ENCODE results near the gene MAD1L1. TPM values are rescaled to one million over a fixed set of nuclear protein-coding genes. Genes with fewer than 3 reads are reported as not detected.

The MAD1L1 gene
- total RNA-seq, 1 experiment from 2014 or later, result 103 TPM

- DNase-seq (ENCODE audit: low spot score), result no peak
Measured at GRCh38 chr7:2016761-2017480, 215.8 kb downstream of the MAD1L1 start.

- DNase-seq (ENCODE audit: low spot score), result no peak
Measured at GRCh38 chr7:2016021-2016631, 216.6 kb downstream of the MAD1L1 start.

GRCh38 chr7:2015251-2015871 lies 217.4 kb downstream of the MAD1L1 start:
- no peak for DNase-seq (ENCODE audit: low spot score)

DNA sequence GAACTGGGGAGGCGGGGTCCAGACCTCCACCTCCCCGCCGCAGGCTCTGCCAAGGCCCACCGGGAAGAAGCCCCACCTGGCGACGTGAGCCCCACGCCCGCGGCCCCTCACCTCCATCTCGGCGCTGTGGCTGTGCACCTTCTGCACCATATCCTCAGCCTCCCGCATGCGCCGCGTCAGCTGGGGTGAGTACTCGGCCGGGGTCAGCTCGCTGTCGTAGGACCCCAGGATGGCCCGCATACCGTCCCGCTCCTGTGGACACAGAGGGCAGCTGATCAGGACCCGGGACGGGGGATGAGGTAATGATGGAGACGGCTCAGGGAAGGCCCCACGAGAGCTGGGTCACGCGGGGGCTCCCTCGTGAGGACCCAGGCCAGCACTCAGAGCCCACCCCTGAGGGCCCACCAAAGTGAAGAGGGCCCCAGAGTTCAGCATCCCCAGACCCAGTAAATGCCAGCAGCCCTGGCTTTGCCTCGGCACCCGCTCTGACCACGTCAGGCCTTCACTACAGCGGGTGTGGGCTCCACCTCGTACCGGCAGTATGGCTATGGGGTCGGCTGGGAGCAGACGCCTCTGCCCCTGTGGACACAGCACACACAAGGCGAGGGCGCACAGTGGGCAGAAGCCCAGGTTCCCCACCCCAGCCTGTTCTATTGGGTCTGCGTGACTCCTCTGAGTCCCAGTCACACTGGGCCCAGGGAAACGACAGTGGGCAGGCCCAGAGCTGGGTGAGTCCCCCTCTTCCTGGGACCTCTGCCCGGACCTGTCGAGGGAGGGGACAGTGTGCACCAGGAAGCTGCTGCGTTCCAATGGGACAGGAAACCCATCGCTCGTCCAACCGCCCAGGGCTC lies 218.1 kb downstream of the MAD1L1 start:
- no peak for DNase-seq (ENCODE audit: low spot score)

DNA sequence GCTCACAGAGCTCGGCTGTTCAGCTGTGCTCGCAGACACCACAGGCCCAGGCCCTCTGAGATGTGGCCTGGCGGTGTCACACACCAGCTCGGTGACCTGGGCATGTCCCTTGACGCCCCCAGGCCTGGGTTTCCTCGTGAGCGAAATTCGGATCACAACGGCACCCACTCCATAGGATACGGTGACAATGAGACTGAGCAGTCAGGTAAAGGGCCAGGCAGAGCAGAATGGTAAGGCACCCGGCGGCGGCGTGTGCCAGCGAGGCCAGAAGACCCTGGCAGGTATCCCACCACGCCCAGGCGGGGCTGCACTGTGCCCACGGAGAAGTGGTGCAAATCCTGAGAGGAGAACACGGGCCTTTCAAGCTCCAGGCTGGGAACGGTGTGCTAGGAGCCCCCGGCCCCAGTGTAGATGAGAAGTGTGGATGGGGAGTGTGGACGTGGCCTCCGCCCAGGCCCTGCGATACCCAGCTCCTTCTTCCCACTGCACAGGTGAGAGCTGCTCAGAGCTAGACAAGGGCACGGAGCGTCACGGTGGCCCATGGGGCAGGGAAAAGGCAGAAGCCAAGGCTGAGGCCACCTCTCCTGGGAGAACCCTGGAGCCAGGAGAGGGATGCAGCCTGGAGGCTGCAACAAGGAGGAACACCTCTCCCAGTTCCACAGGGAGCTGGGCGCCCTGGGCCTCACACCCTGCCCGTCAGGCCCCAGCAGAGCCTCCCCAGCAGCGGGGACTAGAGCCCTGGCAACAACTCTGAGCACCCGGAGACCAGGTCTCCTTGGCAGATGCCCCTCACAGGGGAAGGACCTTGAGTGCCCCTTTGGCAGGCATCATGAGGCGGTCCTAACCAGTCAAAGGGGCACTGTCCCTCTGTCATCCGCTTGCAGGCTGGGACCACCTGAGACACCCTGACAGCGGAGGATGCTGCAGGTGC lies 219.1 kb downstream of the MAD1L1 start:
- DNase-seq (ENCODE audit: low spot score), result no peak

- no peak for DNase-seq (ENCODE audit: low spot score)
Measured at GRCh38 chr7:2012981-2013380, 219.8 kb downstream of the MAD1L1 start.

DNA sequence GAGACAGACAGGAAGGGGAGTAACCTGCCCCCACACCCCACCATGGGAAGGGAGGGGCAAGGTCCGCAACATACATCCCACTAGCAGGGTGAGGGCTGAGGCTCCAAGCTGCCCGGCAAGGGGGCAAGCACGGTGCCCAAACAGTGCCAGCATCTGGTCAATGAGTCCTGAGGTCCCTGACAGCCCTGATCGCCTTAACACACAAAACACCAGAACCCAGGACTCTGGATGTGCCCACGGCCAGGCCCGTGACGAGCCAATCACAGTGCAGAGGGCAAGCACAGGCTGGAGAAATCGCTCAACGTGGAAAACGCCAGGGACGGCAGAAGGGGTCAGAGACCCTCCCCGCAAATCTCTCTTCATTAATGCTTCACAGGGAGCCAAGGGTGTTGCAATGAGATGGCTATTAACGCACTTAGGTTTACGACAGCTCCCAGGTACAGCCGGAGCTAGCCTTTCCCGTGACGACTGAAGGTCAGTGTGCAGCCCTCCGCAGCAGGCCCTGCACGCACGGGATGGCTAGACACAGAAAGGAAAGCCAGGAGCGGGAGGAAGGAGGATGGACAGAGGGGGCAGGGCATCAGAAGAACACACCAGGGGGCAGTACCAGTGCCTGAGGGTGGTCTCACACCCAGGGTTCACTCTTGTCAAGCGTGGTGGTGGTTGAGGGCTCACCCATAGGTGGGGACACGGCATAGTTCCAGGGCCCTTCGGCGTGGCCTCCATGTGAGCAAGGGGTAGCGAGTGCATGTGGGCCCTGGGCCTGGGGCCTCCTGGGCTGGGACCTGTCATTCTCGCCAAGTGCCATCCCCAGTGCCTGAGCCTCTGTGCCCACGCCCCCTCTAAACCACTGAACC lies 220.5 kb downstream of the MAD1L1 start:
- no peak for DNase-seq (ENCODE audit: low spot score)

DNA sequence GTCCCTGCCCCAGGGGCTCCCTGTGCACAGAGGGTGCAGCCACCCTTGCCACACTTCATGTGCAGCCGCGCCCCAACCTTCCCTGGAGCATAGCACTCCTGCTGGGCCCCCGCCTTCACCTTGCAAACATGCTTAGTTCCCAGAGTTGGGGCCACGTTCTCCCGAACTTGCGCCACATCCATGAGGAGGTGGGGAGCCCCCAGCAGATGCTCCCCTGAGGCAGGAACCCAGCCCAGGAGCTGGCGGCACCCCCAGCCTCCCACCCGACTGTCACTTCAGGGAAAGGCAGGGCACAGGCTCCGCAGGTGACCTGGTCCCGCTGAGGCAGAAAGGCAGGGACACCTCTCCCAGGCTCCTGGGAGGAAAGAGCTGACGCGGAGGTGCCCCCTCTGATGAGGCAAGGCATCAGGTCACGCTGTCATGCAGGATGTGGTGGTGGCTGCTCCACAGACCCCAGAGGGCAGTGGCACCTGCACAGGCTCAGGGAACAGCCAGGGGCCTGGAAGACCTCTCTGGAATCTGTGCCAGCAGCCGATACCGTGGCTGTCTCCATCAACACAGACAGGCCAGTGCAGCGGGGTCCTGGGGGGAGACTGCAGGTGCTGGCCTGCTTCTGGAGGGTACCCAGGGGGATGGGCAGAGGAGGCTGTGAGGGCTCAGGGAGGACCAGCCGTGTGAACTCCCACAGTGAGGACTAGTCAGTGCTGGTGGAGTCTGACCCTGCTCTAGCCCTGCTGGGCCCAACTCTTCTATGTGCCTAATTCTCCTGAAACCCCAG lies 221.3 kb downstream of the MAD1L1 start:
- no peak for DNase-seq (ENCODE audit: low spot score)

GRCh38 chr7:2010551-2011265 lies 222.0 kb downstream of the MAD1L1 start:
- no peak for DNase-seq (ENCODE audit: low spot score)

DNA sequence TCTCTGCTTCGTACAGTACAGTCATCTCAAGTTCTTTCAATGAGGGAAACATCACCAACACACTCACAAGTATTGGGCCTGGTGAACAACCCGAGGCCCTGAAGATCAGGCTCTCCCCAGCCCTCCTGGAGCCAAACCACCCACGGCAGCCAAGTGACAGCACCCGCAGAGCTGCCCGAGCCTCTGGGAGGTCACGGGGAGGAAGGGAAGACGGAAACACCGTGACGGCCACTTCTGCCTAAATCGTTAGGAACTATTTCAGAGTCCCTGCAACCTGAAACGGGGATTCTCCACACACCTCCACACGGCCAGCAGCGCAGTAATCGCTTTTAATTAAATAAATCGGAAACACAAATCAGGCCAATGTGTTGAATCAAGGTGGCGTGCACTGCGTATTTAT lies 222.6 kb downstream of the MAD1L1 start:
- no peak for DNase-seq (ENCODE audit: low spot score)

- no peak for DNase-seq (ENCODE audit: low spot score)
Measured at GRCh38 chr7:2009541-2010001, 223.2 kb downstream of the MAD1L1 start.

GRCh38 chr7:2008936-2009540 lies 223.7 kb downstream of the MAD1L1 start:
- no peak for DNase-seq (ENCODE audit: low spot score)

GRCh38 chr7:2008101-2008935 lies 224.4 kb downstream of the MAD1L1 start:
- no peak for DNase-seq (ENCODE audit: low spot score)

DNA sequence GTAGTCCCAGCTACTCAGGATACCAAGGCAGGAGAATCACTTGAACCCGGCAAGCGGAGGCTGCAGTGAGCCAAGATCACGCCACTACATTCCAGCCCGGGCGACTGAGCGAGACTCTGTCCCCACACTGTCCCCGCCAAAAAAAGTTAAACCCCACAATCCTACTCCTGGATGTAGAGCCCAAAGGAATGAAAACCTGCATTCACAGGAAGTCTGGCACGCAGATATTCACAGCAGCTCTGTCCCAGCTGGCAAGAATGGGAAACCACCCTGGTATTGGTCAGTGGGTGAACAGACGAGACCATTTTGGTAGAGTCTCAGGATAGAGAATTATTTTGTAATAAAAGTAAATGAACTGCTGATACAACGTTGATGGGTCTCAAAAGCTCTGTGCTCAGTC lies 225.2 kb downstream of the MAD1L1 start:
- no peak for DNase-seq (ENCODE audit: low spot score)

- no peak for DNase-seq (ENCODE audit: low spot score)
Measured at GRCh38 chr7:2006921-2007381, 225.8 kb downstream of the MAD1L1 start.

DNA sequence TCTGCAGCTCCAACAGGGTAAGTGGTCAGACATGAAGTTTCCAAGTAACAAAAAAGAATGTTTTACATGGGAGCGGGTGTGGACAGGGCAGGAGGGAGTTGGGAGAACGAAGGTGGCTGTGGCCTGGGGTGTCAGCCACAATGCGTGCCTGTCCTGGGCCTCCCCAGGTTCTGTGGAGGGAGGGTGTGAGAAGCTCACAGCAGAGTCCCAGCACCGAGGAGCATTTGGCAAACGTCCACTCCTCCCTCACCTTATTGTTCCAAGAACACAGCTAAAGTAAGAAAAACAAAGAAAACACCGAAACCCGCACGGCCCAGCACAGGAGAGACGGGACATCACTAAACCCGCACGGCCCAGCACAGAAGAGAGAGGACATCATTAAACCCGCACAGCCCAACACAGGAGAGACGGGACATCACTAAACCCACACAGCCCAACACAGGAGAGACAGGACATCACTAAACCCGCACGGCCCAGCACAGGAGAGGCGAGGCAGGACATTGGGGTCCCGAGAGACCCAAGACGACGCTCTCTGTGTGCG lies 226.4 kb downstream of the MAD1L1 start:
- no peak for DNase-seq (ENCODE audit: low spot score)

DNA sequence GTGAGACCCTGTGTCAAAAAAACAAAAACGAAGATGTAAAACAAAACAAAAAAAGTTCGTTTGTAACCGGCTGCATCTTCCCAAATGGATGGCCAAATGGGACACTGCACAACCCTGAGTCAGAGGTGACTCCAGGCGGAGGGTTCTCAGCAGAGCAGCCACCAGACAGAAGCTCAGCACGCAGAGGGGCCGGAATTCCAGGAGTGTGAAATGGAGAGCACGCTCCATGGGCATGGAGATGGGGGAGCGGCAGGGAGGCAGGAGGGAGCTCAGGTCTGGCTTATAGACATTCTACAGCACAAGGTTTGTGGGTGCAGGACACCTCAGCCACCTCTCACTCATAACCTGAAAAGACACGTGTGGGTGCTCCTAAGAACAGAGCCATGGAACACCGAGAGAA lies 227.0 kb downstream of the MAD1L1 start:
- DNase-seq (ENCODE audit: low spot score), result no peak
